GM19239 (cell line): ENCODE data around the gene FAM131C.
"Not testable (repeated sequence)": the region's sequence is repeated elsewhere in the genome, so short reads cannot be mapped to it uniquely, and the experiment has no call there.

Experiments used
- DNase-seq: peaks from one replicate; pipeline ENCODE4 v3.0.0; 2011; ENCODE audit warnings: low spot score; ENCODE audit not compliant: insufficient read length
- FAIRE-seq: peaks from 2 replicates; lab custom pipeline; 2011; peaks lifted over from hg19 to GRCh38; lab: Jason Lieb, UNC

Gene FAM131C

GRCh38 chr1:16063921-16064320 is 9.5 kb downstream of the FAM131C start:
- DNase-seq = no peak
- FAIRE-seq = no peak

DNA sequence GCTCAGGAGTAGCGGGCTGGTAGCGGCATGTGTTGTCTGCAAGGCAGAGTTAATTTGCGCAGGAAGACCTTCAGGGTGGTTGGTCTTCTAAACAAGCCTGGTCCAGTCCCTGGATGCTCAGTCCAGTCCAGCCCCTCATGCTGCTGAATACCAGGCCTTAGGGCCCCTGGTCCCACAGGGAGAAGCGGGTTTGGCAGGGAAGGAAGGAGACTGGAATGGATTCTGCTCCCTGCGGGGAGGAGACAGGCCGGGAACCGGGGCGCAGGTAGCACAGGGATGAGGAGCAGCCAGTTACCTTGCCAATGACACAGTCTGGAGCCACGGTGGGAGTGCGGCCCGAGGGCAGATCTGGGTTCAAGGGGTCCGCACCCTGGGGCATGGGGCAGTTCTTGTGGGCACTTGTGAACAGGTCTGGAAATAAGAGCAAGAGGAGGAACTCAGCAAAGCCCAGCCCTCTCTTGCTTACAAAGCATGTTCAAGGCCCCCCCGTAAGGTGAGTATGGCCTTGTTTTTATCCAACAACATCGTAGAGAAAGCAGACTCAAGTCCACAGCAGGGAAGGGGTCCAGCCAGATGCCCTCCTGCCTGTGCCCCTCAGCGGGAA is 10.1 kb downstream of the FAM131C start:
- FAIRE-seq (no peak), DNase-seq (no peak)

DNA sequence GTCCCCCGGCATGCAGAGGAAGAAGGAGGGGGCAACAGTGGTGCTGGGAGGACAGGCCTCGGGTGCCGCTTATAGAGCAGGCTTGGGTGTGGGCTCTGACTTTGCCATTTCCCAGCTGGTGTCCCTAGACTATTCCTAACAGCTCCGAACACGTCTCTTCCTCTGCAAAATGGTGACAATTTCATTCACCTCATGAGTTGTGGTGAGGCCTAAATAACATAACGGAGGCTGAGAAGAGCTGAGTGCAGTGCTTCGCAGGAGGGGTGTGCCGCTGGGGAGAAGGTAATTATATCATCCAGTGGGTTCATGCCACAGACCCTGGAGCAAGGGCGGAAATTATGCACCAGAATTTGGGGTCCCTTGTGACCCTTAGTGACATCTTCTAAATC is 10.8 kb downstream of the FAM131C start:
- FAIRE-seq, DNase-seq: not testable (repeated sequence)

- DNase-seq, FAIRE-seq: not testable (repeated sequence)
Observed at GRCh38 chr1:16061989-16062686, 11.3 kb downstream of the FAM131C start.

GRCh38 chr1:16061266-16061665 is 12.2 kb downstream of the FAM131C start:
- FAIRE-seq = no peak
- no peak for DNase-seq

DNA sequence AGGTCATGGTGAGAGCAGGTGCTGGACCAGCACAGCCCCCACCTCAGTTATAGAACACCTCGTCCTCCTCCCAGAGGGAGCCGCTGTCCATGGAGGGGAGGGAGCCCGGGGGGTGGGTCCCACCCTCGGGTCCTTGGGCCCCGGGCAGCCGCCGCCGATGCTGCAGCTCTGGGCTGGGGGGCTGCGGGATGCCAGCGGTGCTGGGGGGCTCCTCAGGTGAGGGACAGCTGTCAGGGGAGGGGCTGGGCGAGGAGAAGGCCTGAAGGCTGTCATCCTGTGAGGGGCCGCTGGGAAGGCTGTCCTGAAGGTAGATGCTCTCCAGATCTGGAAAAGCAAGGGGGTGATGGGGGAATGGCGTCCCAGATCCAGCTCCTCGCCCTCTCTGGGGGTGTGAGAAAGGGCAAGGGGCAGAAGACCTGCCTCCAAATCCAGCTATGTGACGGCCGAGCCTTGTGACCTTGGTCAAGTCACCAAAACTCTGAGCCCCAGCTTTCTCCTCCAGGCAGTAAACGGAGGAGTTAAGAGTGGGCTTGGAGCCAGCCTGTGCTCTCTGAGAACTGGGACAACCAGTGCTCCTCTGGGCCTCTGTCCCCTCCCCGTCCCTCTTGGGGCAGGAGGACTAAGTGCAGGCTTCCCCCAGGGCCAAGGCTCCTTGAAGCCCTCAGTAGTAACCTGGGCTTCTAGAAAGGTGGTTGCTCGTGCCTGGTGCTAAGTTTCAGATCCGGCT is 14.9 kb downstream of the FAM131C start:
- DNase-seq = not testable (repeated sequence)

GRCh38 chr1:16057314-16057915 is 16.0 kb downstream of the FAM131C start:
- not testable (repeated sequence) for DNase-seq, FAIRE-seq

More for the DNA sequence above, 14.9 kb downstream of the FAM131C start:
- not testable (repeated sequence) for FAIRE-seq

DNA sequence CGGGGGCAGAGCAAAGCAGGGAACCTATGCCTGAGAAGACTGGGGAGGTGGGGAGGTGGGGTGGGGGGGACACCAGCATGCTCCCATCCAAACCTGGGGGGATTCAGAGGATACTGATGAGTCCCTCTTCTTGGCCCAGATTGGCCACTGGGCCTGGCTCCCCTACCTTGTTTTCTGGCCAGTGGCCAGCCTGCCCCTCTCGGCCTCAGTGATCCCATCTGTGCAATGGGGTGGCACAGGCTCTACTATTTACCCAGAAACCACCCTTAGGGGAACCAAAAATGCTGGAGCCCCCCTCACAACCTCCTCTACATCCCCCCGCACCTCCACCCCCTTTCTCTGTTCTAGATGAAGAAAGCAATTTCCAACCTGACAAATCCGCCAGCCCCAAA is 16.9 kb downstream of the FAM131C start:
- DNase-seq, FAIRE-seq: not testable (repeated sequence)

- peak; percentile 97 for DNase-seq
- FAIRE-seq = peak; percentile 89
Observed at GRCh38 chr1:16055613-16056520, 17.6 kb downstream of the FAM131C start.

DNA sequence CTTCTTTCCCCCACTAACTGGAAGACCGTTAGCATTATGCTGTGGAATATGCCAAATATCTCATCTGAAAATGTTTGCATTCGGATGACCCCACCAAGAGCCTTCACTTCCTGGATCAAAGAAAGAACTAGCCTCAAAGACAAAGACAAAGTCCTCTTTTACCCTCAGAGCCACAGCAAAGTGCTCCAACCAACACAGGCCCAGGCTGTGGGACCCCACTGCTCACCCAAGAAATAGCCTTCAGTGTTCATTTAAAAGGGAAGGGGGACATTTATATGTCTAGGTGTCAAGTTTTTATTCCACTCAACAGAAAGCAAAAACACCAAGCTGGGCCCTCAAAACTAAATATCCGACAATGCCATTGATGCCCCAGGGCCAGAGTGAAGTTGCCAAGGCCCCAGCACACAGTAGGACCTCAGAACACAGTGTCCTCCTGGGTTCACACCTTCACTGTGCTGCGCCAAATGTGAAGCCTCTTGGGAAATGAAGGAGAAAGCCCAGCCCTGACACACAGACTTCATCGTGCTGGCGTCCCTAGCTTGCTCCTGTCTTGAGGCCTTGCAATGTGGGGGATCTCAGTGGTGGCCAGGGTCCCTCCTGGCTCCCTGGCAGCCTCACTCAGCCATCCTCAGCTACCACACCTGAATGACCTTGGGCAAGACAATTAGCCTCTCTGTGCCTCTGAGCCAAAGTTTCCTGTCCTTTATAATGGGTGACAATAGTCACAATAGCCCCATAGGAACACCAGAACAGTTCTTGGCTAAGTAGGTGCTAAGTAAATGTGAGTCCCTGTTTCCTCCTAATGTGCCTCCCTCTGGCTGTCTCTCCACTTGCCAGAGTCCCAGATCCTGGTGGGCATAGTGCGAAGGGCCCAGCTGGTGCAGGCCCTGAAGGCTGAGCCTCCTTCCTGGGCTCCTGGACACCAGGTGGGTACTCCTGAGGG is 18.6 kb downstream of the FAM131C start:
- FAIRE-seq (no peak), DNase-seq (no peak)

GRCh38 chr1:16053781-16054502 is 19.5 kb downstream of the FAM131C start:
- DNase-seq = no peak
- no peak for FAIRE-seq

- not testable (repeated sequence) for DNase-seq, FAIRE-seq
Observed at GRCh38 chr1:16051949-16052348, 21.5 kb downstream of the FAM131C start.

DNA sequence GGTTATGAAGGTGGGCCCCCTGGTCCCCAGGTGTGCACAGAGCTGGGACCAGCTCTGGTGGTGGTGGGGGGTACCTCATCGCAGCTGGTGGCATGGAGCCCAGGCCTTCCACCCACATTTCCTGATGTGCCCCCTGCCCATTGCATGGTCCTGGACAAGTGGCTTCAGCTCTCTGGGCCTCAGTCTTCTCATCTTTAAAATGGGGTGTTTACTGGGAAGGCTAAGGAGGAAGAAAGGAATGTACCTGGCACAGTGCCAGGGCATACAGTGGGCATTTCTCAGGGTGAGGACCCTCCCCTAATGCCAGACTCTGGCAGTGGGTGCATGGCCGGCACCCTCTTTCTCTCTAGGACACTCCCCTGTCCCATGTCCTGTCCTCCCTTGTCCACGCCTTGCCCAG is 22.4 kb downstream of the FAM131C start:
- FAIRE-seq (no peak), DNase-seq (no peak)

- no peak for DNase-seq
- no peak for FAIRE-seq
Observed at GRCh38 chr1:16050328-16050727, 23.1 kb downstream of the FAM131C start.

DNA sequence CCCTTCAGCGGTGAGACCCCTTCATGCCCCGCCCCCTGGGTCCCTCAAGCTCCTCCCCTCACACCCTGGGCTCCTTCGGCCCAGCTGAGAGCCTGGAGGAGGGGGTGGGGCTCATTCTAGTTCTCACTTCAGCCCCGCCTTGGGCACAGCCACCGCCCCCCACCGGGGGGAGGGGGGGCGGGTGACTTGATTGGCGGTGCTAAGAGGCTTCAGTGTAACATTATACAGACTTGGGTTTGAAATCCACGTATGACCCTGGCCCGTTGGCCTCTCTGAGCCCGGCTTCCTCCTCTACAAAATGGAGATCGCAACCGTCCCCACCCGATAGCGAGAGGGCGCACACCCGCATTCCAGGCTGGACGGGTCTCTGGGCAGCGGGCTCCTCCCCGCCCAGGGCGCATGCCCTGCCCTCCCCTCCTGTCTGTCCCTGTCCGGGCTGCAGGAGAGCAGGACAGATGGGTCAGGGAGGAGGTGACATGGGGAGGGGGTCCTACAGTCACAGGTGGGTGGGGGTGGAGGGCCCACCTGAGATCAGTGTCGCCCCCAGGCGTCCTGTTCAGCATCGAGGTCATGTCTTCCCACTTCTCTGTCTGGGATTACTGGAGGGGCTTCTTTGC is 24.8 kb downstream of the FAM131C start:
- DNase-seq = no peak
- no peak for FAIRE-seq

DNA sequence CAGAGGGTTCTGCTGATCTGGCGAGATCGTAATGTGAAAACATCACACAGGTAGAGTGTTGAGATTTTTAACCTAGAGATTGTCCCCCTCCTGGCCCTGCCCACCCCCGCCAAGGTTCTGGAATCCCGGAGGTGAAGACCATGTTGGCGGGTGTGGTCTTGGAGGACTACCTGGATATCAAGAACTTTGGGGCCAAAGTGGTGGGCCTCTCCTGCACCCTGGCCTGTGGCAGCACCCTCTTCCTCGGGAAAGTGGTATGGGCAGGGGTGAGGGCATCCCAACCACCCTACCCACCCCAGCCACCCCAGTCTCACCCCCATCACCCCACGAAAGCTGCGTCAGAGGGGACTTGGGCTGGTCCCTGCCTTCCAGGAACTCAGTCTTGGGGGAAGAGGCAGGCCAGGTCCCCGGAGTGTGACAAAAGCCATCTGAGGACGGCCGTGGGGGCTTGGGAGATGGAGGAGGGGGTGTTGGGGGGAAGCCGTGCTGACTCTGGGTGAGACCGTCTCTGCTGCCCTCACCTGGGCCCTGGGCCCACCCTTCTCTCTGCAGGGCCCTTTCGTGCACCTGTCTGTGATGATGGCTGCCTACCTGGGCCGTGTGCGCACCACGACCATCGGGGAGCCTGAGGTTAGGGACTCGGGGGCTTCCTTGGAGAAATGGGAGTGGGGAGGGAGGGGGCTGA is 25.5 kb downstream of the FAM131C start:
- DNase-seq (no peak), FAIRE-seq (no peak)

DNA sequence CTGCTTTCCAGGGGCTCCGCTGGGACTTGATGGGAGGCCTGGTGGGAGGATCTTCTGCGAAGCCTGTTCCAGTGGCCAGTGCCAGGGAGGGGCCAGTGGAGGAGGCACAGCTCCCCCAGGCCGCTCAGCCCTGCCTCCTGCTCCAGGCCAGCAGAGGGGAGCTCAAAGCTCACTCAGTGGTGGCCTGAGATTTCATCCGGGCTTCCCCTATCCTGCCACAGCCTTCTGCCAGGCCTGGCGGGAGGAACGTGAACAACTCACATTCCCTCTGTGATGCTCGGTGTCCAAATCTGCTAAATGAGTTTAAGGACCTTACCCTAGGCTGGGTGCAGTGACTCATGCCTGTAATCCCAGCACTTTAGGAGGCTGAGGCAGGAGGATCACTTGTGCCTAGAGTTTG is 26.6 kb downstream of the FAM131C start:
- no peak for FAIRE-seq

More for the DNA sequence above, 26.6 kb downstream of the FAM131C start:
- DNase-seq = no peak
